CD4-positive, alpha-beta T cell (primary cell): ENCODE data around the gene RD3L. TPM values are rescaled to one million over a fixed set of nuclear protein-coding genes. Genes with fewer than 3 reads are reported as not detected.

ENCODE experiments used
- ATAC-seq: fragments of 200-7000 bp; cut with Tn5 transposase; one replicate; pipeline ENCODE4 v1.10.0; 2022; ENCODE audit warnings: mild to moderate bottlenecking; ENCODE audit not compliant: poor library complexity
- CTCF ChIA-PET: fragments of 350-600 bp; sonication (Branson Sonifier 250); formaldehyde crosslinking; loops from one replicate; lab custom pipeline; 2021; ENCODE audit warnings: antibody characterized with exemption, inconsistent platforms; lab: Charles Lee
- POLR2A ChIA-PET: fragments of 350-600 bp; sonication (Branson Sonifier 250); formaldehyde crosslinking; loops from one replicate; lab custom pipeline; 2021; ENCODE audit warnings: antibody characterized with exemption, inconsistent platforms; lab: Charles Lee
- DNase-seq, 14 experiments: peaks; one replicate each; pipeline ENCODE4 v3.0.0-alpha.2; 2013 to 2020; ENCODE audit warnings: mixed read lengths in 2 of 14
- H3K27ac ChIP-seq, 2 donors: one replicate each; pipeline versions ENCODE4 v1.5.1 to v1.7.0; 2013; ENCODE audit warnings: low read length in 2 of 2, low read depth in 1 of 2, mild to moderate bottlenecking in 1 of 2
- H3K27me3 ChIP-seq, 2 experiments: 1 replicate in 1 of 2; 2 replicates in 1 of 2; pipeline versions ENCODE4 v1.6.1 to v1.7.0; 2013; ENCODE audit warnings: low read length in 2 of 2, control low read depth in 1 of 2, mild to moderate bottlenecking in 1 of 2, moderate library complexity in 1 of 2; ENCODE audit not compliant: insufficient read depth in 2 of 2, control insufficient read depth in 1 of 2
- H3K36me3 ChIP-seq: one replicate; pipeline ENCODE4 v1.6.1; 2013; ENCODE audit warnings: low read length, control low read depth; ENCODE audit not compliant: insufficient read depth
- H3K4me1 ChIP-seq: one replicate; pipeline ENCODE4 v1.6.1; 2013; ENCODE audit warnings: low read length, control low read depth; ENCODE audit not compliant: insufficient read depth
- H3K4me3 ChIP-seq: one replicate; pipeline ENCODE4 v1.5.1; 2013; ENCODE audit warnings: mild to moderate bottlenecking, low read length, moderate library complexity
- H3K9me3 ChIP-seq, 2 experiments: 1 replicate in 1 of 2; 2 replicates in 1 of 2; pipeline versions ENCODE4 v1.6.1 to v1.7.0; 2013; ENCODE audit warnings: low read length in 2 of 2, mild to moderate bottlenecking in 2 of 2, control low read depth in 1 of 2, moderate library complexity in 1 of 2; ENCODE audit not compliant: control insufficient read depth in 1 of 2, insufficient read depth in 1 of 2
- H3K27ac Mint-ChIP-seq: one replicate; pipeline ENCODE4 v1.8.0; 2020; ENCODE audit warnings: mixed read lengths
- H3K27me3 Mint-ChIP-seq: one replicate; pipeline ENCODE4 v1.8.0; 2021; ENCODE audit warnings: mixed read lengths
- H3K36me3 Mint-ChIP-seq: one replicate; pipeline ENCODE4 v1.8.0; 2021; ENCODE audit warnings: low read depth, mixed read lengths
- H3K4me1 Mint-ChIP-seq: one replicate; pipeline ENCODE4 v1.8.0; 2021; ENCODE audit warnings: low read depth, mixed read lengths
- H3K4me3 Mint-ChIP-seq: one replicate; pipeline ENCODE4 v1.8.0; 2020; ENCODE audit warnings: mild to moderate bottlenecking, mixed read lengths
- H3K9me3 Mint-ChIP-seq: one replicate; pipeline ENCODE4 v1.8.0; 2020; ENCODE audit warnings: mixed read lengths
- CTCF ChIP-seq: fragments of 200-600 bp; IDR thresholded peaks from one replicate; pipeline ENCODE4 v1.8.0; 2022; ENCODE audit warnings: antibody characterized with exemption, mild to moderate bottlenecking
- intact Hi-C, 2 experiments: fragments of 100-400 bp; cut with DNase I in 1 of 2; cut with micrococcal nuclease in 1 of 2; formaldehyde crosslinking; loops; one replicate each; pipeline versions ENCODE4 v1.15.1 to v1.9.0; 2023 to 2025; cut with DNase I, micrococcal nuclease
- total RNA-seq, 174 experiments: library from RNA in 2 of 174; stranded (reverse) in 2 of 174; gene quantifications; one replicate each; pipeline ENCODE4 v1.2.3 and lab custom pipeline; 2021 to 2026

Gene RD3L
- total RNA-seq, 2 experiments from 2014 or later = not detected

DNA sequence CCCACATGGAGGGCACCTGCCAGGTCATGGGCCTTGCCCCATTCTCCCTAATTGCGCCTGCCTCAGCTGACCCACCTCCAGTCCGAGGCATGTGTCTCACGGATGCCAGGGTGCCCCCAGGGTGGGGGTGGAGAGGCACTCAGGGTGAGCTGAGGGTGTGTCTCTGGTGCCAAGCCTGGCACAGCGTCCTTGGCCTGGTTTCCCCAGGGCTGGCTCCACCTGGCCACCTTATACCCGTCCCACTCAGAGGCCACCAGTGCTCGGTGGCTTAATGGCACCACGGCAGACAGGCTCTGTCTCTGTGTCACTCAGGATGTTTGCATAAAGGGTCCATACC lies 47.6 kb downstream of the RD3L start:
- CTCF ChIA-PET = no interaction called here
- no peaks in the 10 kb centered on the region for H3K9me3 Mint-ChIP-seq
- no peaks in the 10 kb centered on the region for H3K36me3 ChIP-seq
- POLR2A ChIA-PET = no interaction called here
- no peak overlapping the region for H3K27ac Mint-ChIP-seq
- intact Hi-C loops = no loop called here
- TF ChIP-seq CTCF = no peak
- no peaks in the 10 kb centered on the region for H3K4me1 Mint-ChIP-seq
- no peaks in the 10 kb centered on the region for H3K36me3 Mint-ChIP-seq
- H3K4me1 ChIP-seq = no peaks in the 10 kb centered on the region
- H3K27me3 ChIP-seq = no peaks in the 10 kb centered on the region
- no peak for DNase-seq
- H3K27ac ChIP-seq = no peak overlapping the region
- no peak overlapping the region for H3K4me3 ChIP-seq
- H3K9me3 ChIP-seq = no peaks in the 10 kb centered on the region
- ATAC-seq = no peak
- no peaks in the 10 kb centered on the region for H3K27me3 Mint-ChIP-seq
- H3K4me3 Mint-ChIP-seq = no peak overlapping the region

GRCh38 chr14:103894034-103894722 lies 48.2 kb downstream of the RD3L start:
- TF ChIP-seq CTCF = no peak
- CTCF ChIA-PET = no interaction called here
- Histone ChIP-seq H3K27ac (no peak overlapping the region), H3K9me3 (no peaks in the 10 kb centered on the region), H3K27me3 (no peaks in the 10 kb centered on the region), H3K36me3 (no peaks in the 10 kb centered on the region), H3K4me3 (no peak overlapping the region), H3K4me1 (no peaks in the 10 kb centered on the region)
- ATAC-seq (no peak), DNase-seq (no peak)
- H3K27ac Mint-ChIP-seq = no peak overlapping the region
- no peak overlapping the region for H3K4me3 Mint-ChIP-seq
- no peaks in the 10 kb centered on the region for H3K27me3 Mint-ChIP-seq
- no peaks in the 10 kb centered on the region for H3K36me3 Mint-ChIP-seq
- no peaks in the 10 kb centered on the region for H3K4me1 Mint-ChIP-seq
- POLR2A ChIA-PET = no interaction called here
- intact Hi-C loops = no loop called here
- no peaks in the 10 kb centered on the region for H3K9me3 Mint-ChIP-seq

DNA sequence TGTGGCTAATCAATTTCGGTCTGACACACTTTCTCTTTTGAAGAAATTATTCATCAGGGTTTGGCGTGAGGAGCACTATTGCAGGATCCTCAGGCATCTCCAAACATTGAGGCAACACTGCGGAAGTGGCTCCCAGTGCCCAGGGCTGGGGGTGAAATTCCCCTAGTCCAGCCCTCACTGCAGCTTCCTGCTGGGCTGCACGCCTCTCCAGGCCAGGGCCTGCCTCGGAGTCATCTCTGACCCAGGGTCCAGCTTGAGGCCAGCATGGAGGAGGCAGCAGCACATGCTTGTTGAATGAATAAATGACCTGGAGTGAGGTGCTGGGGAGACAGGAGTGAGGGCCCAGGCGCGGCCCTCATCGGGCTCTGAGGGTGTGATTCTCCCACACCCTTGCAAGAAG lies 50.1 kb downstream of the RD3L start:
- no peak for TF ChIP-seq CTCF
- ATAC-seq = no peak
- intact Hi-C loops = no loop called here
- H3K9me3 Mint-ChIP-seq = no peaks in the 10 kb centered on the region
- H3K36me3 ChIP-seq = no peaks in the 10 kb centered on the region
- no peak overlapping the region for H3K4me3 ChIP-seq
- no peaks in the 10 kb centered on the region for H3K4me1 ChIP-seq
- ChIA-PET CTCF (interaction anchor here (0.7 kb wide), 1 partner anchor 16 kb away, joined by 4 read pairs; no protein-coding TSS in a partner anchor), POLR2A (interaction anchor here (0.6 kb wide), 1 partner anchor 24 kb away, joined by 3 read pairs; no protein-coding TSS in a partner anchor)
- DNase-seq = no peak
- no peaks in the 10 kb centered on the region for H3K27me3 Mint-ChIP-seq
- no peaks in the 10 kb centered on the region for H3K4me1 Mint-ChIP-seq
- H3K27me3 ChIP-seq = no peaks in the 10 kb centered on the region
- H3K4me3 Mint-ChIP-seq = no peak overlapping the region
- no peak overlapping the region for H3K27ac ChIP-seq
- H3K27ac Mint-ChIP-seq = no peak overlapping the region
- H3K9me3 ChIP-seq = no peaks in the 10 kb centered on the region
- H3K36me3 Mint-ChIP-seq = no peaks in the 10 kb centered on the region
